NCI-H526 treated with DMSO at 0.1 percent for 48 hours (cell line): ENCODE measurements around the gene CLIP2.
"Not testable (repeated sequence)": the region's sequence is repeated elsewhere in the genome, so short reads cannot be mapped to it uniquely, and the experiment has no call there.

Experiments used
- DNase-seq: peaks from one replicate; lab custom pipeline; 2025; lab: John Stamatoyannopoulos, UW

Gene CLIP2

DNA sequence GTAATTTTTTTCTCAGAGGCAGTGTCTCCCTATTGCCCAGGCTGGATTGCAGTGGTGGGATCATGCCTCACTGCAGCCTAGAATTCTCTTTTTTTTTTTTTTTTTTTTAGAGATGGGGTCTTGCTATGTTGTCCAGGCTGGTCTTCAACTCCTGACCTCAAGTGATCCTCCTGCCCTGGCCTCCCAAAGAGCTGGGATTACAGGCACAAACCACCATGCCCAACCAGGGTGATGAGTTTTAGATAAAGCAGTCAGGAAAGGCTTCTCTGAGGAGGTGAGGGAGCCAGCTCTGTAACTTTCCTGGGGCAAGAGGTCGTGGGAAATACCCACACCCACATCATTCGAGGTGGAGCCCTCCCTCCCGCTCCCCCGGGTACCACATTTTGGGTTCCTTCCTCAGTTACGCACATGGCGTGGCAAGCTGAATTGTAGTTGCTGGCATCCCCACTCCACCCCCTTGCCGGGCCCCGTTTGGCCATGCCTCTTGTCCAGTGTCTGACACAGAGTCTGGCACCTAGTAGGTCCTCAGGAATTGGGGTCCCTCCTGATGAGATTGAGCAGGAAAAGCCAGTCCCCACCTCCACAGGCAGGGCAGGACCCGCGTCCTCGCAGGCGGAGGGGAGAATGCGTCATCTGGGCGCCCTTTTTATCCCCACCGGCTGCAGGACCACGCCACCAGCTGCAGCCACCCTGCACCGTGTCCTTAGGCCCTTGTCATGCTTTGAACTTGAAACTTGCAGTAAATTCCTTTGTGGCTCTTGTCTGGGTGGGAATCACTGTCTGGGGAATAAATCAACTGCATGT is 43.4 kb downstream of the CLIP2 start:
- DNase-seq, result no peak

DNA sequence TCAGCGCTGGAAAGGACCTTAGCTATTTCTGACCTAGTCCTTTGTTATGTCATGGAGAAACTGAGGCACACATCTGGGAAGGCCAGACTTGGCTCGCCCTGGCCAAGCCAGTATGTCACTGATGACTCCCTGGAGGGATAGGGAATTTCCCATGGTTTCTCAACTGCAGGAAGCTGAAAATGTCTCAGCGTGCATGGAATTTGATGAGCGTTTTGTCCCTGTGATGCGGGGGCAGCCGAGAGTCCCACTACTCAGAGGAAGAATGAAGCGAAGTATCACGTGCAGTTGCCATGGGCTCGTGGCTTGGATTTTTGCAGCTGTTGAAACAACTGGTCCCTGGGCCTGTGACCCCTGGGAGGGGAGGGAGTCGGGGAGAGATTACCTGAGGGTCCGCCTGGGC is 44.8 kb downstream of the CLIP2 start:
- no peak for DNase-seq

DNA sequence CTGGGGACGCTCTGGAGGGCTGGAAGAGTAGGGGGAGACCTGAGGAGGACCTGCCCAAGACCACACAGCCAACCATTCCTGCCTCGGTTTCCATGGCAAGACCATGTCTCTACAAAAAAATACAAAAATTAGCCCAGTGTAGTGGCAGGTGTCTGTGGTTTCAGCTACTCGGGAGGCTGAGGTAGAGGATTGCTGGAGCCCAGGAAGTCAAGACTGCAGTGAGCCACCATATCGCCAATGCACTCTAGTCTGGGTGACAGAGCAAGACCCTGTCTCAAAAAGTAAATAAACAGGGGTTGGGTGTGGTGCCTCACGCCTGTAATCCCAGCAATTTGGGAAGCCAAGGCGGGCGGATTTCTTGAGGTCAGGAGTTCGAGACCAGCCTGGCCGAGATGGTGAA is 48.7 kb downstream of the CLIP2 start:
- no peak for DNase-seq

DNA sequence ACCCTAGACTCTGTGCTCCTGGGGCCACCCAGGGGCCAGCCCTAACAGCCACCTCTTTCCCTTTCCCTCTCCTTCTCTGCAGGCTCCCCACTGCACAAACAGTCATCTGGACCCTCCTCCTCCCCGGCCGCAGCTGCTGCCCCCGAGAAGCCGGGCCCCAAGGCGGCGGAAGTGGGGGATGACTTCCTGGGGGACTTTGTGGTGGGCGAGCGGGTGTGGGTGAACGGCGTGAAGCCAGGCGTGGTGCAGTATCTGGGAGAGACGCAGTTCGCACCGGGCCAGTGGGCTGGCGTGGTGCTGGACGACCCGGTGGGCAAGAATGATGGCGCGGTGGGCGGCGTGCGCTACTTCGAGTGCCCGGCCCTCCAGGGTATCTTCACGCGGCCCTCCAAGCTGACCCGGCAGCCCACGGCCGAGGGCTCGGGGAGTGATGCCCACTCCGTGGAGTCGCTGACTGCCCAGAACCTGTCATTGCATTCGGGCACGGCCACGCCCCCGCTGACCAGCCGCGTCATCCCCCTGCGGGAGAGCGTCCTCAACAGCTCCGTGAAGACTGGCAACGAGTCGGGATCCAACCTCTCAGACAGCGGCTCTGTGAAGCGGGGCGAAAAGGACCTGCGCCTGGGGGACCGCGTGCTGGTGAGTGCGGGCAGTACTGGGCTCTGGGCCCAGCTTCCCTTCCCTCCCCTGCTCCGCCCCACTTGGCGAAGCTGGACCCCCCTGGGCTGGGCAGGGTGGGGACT is 49.3 kb downstream of the CLIP2 start:
- no peak for DNase-seq

DNA sequence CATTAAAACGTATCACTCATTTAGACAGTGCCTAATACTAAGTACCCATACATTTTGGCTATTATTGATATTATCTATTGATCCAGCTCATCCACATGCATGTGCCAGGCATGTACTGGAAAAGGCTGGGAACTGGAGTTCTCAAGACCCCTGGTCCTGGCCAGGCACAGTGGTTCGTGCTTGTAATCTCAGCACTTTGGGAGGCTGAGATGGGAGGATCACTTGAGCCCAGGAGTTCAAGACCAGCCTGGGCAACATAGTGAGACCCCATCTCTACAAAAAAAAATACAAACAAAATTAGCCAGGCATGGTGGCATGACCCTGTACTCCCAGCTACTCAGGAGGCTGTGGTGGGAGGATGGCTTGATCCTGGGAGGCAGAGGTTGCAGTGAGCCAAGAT is 50.4 kb downstream of the CLIP2 start:
- not testable (repeated sequence) for DNase-seq

DNA sequence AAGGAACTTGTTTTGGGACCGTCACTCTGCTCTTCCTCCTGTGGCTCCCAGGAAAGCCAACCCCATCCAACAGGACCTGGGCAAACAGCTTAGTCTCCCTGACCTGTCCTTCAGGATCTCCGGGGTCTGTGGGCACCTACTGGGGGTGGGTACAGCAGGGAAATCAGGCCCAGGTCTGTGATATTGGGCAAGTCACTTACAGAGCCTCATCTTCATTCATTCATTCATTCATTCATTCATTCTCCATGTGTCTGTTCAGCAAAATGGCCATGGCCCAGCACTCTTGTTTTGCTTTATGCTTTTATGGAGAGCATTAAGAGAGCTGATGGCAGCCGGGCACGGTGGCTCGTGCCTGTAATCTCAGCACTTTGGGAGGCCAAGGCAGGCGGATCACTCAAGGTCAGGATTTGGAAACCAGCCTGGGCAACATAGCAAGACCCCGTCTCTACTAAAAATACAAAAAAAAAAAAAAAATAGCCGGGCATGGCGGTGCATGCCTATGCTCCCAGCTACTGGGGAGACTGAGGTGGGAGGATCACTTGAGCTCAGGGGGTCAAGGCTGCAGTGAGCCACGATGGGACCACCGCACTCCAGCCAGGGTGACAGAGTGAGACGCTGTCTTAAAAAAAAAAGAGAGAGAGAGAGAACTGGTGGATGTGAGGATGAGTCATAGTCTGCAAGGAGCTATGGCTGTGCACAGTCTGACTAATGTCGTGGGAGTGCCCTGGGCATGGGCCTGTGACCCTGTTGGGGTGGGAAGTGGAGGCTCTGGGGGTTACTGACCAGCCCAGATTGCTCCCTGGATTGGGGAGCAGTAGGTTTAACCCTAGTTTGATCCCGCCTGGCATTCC is 54.3 kb downstream of the CLIP2 start:
- DNase-seq, result no peak

DNA sequence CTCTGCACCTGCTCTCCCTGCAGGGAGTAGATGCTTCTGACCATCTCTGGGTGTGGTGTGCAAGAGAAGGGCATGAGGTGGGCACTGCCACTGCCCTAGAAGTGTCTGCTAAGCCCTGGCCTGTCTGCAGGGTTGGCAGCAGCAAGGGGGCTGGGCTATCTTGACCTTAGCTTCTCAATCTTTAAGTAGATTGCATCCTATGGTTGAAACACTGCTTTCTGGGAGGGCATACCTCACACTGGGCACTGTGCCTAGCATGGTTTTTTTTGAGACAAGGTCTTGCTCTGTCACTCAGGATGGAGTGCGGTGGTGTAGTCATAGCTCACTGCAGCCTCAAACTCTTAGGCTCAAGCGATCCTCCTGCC is 54.9 kb downstream of the CLIP2 start:
- no peak for DNase-seq

DNA sequence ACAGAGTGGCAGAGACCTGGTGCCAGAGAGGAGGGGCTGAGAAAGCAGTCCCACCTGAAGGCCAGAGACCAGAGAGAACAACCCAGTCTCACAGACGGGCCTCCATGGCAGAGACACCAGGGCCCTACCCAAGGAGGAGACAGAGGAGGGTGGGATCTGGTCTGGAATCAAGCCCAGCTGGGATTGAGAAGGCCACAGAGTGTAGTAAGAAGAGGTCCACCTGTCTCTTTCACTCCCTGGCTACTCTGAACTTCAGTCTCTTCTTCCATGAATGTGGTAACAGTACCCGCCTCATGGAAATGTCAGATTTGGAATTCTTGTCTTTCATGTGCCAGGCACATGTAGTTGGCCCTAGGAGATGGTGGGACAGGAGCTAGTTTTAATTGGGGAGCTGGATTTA is 55.6 kb downstream of the CLIP2 start:
- DNase-seq, result no peak

DNA sequence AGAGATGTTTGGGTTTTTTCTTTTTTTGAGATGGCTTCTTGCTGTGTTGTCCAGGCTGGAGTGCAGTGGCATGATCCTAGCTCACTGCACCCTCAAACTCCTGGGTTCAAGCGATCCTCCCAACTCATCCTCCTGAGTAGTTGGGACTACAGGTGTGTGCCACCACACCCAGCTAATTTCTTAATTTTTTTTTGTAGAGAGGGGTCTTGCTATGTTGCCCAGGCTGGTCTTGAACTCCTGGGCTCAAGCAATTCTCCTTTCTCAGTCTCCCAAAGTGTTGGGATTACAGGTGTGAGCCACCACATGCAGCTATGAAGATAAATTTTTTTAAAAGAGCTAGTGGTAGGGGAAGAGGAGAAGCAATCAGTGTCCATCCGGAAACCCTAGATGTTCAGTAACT is 56.8 kb downstream of the CLIP2 start:
- no peak for DNase-seq

DNA sequence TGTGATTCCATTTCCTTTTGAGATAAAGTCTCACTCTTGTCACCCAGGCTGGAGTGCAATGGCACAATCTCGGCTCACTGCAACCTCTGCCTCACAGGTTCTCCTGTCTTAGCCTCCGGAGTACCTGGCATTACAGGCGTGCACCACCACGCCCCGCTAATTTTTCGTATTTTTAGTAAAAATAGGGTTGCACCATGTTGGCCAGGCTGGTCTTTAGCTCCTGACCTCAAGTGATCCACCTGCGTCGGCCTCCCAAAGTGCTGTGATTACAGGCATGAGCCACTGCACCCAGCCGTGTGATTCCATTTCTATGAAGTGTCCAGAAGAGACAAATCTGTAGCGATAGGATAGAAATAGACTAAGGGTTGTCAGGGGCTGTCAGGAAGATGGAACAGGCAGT is 60.4 kb downstream of the CLIP2 start:
- no peak for DNase-seq

DNA sequence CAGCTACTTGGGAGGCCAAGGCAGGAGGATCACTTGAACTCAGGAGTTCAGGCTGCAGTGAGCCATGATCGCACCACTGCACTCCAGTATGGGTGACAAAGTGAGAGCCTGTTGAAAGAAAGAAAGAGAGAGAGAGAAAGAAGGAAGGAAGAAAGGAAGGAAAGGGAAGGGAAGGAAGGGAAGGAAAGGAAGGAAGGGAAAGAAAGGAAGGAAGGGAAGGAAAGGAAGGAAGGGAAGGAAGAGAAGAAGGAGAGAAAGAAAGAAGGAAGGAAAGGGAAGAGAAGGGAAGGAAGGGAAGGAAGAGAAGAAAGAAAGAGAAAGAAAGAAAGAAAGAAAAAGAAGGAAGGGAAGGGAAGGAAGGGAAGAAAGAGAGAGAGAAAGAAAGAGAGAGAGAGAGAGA is 61.5 kb downstream of the CLIP2 start:
- DNase-seq, result no peak

DNA sequence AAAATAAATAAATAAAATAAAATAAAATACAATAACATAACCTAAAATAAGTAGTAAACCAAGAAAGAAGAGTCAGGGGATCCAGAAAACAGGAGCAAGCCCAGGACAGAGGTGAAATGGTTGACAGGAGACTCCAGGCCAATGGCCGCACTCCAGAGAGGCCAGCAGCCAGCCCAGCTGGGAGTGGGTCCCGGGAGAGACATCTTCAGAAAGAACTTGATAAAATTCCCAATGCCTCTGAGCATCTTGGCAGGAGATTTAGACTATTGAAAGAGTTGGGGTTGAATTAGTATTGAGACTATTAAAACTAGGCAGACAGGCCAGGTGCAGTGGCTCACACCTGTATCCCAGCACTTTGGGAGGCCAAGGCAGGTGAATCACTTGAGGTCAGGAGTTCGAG is 62.6 kb downstream of the CLIP2 start:
- no peak for DNase-seq

DNA sequence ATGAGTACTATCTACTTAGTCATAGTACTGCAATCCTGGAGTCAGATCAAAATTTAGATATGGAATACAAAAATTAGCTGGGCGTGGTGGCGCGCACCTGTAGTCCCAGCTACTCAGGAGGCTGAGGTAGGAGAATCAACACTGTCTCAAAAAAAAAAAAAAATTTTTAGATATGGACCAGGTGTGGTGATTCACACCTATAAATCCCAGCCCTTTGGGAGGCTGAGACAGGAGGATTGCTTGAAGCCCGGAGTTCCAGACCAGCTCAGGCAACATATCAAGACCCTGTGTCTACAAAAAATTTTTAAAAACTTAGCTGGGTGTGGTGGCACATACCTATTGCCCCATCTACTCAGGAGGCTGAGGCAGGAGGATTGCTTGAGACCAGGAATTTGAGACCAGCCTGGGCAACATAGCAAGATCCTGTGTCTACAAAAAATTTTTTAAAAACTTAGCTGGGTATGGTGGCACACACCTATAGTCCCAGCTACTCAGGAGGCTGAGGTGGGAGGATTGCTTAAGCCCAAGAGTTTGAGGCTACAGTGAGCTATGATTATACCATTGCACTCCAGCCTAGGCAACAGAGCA is 63.4 kb downstream of the CLIP2 start:
- DNase-seq, result not testable (repeated sequence)

DNA sequence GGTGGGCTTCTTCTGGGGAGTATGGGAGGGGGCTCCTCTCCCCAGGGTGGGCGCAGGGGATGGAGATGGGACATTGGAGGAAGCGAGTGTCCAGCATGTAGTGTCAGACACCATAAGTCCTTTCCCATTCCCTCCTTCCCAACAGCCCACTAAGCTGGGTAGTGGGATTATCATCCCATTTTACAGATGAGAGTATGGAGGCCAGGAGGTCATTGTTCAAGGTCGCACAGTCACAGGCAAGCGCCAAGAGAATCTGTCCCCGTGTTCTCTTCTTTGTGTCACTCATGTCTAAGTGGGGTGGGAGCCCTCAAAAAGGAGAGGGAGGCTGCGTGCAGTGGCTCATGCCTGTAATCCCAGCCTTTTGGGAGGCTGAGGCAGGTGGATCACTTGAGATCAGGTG is 64.8 kb downstream of the CLIP2 start:
- DNase-seq, result no peak

DNA sequence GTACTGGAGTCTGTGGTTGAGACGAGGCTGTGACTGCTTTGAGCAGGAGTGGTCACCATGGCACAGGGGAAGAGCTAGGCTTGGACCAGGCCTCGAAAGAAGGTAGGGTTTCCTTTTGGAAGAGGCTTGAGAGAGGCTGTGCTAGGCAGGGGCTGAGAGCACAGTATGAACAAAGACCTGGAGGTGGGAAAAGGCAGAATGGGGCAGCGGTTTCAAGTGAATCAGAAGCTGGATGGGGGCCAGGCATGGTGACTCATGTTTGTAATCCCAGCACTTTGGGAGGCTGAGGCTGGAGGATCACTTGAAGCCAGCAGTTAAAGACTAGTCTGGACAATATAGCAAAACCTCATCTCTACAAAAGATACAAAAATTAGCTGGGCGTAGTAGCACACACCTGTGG is 65.9 kb downstream of the CLIP2 start:
- no peak for DNase-seq

DNA sequence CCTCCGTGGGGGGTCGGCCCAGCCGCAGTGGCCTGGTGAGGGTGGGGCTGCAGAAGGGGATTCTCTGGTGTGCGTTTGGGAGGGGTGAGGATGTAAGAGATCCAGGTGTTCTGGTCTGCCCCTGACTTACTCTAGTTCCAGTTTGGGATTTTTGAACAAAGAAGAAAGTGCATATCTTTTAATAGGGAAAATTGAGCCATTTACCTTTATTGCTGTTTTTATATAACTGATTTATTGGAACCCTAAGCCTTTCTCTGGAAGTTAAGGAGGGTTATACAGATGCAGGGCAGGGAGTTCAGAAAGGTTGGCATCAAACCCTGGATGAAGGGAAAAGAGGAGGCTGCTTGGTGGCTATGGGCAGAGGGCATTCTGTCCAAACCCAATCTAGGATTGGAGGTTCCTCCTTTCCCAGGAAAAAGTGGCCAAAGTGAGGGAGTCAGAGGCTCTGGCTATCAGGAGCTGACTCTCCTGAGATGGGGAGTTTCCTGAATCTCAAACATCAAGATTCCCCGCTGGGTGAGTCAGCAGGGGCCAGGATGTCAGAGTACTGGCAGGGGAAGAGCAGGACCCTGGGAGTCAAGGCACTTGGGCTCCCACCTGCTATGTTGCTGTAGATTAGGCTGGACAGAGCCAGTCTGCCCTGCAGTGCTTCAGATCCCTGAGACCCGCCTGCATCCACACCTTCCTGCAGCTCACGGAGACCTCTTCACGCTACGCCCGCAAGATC is 67.5 kb downstream of the CLIP2 start:
- DNase-seq, result no peak

DNA sequence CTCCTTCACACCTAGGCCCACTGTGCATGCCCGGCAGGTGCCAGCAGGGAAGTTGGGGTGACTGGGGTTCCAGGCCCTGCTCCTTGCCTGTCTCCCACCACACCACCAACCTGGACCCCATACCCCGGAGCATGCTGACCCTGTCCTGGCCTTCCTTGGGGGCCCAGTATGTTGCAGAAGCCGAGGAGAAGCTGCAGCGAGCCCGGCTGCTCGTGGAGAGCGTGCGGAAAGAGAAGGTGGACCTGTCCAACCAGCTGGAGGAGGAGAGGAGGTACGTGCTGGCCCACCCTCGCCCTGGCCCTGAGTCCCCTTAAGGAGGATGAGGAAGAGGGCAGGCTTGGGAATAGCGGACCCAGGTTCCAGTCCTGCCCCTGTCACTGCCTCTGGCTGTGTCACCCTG is 70.8 kb downstream of the CLIP2 start:
- DNase-seq, result no peak

DNA sequence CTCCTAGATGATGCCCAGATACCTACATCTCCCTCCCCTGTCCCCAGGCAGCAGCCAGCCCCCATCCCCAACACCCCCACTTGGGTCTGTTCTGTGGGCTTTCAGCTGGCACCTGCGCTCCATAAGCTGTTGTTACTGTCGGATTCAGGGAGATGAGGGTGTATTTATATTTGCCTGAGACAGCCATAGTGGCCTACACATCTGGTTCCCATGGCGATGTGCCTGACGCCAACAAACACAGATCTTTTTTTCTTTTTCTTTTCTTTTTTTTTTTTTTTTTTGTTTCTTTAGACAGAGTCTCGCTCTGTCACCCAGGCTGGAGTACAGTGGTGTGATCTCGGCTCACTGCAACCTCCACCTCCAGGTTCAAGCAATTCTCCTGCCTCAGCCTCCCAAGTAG is 73.1 kb downstream of the CLIP2 start:
- DNase-seq, result no peak

DNA sequence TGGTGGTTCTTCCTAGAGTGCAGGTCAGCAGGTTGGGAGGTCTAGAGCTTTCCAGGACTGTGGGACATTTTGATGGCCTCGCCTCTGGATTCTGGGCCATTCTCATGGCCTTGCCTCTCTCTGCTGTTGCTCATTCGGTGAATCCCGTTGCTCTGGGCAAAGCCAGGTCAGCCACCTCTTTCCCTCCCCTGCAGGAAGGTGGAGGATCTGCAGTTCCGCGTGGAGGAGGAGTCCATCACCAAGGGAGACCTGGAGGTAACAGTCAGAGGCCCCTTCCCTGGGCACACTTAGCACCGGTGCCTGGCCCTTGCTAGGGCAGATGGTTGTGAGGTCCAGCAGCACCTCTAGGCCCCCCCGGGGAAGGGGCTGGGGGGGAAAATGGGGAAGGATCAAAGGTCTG is 74.9 kb downstream of the CLIP2 start:
- DNase-seq, result no peak

DNA sequence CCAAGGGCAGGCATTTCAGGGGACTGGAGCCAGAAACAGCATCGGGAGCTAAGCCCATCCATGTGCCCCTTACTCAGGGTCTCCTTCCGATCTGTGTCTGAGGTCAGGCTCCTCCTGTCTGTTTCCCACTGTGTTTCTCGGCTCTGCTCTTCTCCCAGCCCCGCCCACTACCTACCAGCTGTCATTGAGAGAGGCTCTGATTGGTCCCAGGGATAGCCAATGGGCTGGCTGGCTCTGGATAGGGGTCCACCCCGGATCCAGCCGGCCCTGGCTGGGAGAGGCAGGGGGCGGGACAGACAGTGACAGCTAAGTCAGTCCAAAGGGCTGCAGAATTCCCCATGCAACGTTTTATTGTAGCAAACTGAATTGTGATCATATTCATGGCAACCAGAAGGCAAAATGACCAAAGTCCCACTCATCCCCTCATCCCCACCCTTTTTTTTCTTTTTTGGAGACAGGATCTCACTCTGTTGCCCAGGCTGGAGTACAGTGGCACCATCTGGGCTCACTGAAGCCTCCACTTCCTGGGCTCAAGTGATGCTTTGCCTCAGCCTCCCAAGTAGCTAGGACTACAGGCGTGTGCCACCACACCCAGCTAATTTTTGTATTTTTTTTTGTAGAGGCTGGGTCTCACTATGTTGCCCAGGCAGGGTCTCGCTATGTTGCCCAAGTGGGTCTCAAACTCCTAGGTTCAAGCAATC is 76.3 kb downstream of the CLIP2 start:
- DNase-seq, result no peak
